Stimulated activated CD4-positive, alpha-beta T cell treated with anti-CD3 and anti-CD28 coated beads, Interleukin-1b, Interleukin-23, amount 100 ng/mL, for 48 hours (primary cell): ENCODE data around the gene NF1.
"Not testable (repeated sequence)": the region's sequence is repeated elsewhere in the genome, so short reads cannot be mapped to it uniquely, and the experiment has no call there.

Experiments
- DNase-seq: peaks from one replicate; pipeline ENCODE4 v3.0.0-alpha.2; 2020

NF1 gene

DNA sequence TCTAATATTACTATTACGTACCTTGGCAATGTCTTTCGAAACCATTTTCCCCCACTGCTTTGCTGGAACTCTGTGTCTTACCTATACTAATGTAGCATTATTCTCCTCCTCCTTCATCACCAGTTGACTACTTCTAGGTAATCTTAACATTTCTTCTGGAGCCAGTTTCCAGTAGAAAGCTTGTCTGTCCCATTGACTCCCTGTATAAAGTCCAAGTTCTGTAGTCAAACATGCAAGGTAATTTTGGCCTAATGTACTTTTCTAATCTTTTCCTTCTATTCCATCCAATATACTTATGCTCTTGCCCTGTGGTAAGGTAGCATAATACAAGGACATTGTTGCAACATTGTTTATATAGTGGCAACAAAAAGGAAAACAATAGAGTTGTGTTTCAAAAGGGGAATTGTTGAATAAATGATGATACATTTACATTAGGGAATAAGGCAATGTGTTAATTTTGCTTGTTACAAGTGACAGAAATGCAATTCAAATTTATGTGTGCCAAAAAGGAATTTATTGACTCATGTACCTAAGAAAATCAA, 174.3 kb downstream of the NF1 start:
- DNase-seq = no peak

DNA sequence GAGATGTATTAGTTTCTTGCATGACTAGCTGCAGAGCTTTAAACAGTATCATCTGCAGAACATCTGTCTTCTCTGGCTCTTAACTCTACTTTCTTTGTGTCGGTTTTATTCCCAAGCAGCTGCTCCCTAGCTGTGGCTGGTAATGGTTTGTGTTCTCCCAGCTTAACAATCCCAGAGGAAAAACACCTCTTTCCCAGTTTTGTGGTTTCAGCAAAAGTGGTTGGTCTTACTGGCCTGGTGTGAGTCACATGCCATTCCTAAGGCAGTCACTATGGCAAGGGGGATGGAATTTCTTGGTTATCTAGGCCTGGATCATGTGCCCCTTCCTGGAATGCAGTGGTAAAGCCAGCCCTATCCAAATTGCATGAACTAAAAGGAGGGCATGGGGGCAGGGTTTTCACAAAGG, 174.8 kb downstream of the NF1 start:
- no peak for DNase-seq

DNA sequence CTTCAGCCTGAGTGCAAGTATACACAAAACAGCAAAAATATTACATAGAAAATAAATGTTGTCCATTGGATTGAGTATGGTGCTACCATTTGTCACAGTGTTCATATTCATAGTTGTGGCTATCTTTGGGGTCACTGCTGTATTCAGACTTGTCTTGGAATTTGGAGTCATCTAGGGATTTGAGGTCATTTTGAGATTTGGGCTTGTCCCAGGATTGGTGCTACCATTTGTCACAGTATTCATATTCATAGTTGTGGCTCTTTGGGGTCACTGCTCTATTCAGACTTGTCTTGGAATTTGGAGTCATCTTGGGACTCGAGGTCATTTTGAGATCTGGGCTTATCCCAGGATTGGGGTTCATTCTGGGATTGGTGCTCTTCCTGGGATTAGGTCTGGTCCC, 177.5 kb downstream of the NF1 start:
- no peak for DNase-seq

DNA sequence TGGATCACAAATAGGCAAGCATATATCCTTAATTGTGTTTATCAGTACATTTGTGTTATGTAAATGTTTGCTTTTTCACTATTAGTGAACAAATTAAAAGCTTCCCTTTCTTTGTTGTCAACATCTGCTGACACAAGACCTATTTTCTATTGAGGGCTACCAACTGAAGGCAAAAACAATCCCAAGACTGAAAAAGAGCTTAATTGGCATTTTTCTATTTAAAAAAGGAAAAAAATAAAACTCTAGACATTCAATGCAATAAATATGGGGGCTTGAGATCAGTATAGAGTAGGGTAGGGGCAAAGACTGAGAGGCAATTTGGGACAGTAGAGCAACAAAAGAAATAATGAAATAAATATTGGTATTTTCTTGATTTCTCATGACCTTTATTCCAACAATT, 178.0 kb downstream of the NF1 start:
- no peak for DNase-seq

DNA sequence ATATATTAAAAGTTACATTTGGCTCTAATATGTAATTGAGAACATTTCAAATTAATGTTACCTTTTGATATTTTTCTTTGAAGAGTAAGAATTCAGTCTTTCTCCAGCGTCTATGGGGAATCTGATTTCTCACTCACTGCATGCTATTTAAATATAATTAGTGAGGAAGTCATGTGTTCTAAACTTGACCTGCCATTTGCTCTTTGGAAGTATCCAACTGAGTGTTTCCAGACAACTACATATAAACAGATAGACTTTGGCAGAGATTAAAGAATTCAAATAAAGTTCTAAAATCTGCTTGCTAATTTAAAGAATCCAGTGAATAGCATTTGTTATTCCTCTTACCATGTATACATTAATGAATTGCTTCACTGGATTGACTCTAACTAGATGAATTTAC, 178.7 kb downstream of the NF1 start:
- DNase-seq = no peak

DNA sequence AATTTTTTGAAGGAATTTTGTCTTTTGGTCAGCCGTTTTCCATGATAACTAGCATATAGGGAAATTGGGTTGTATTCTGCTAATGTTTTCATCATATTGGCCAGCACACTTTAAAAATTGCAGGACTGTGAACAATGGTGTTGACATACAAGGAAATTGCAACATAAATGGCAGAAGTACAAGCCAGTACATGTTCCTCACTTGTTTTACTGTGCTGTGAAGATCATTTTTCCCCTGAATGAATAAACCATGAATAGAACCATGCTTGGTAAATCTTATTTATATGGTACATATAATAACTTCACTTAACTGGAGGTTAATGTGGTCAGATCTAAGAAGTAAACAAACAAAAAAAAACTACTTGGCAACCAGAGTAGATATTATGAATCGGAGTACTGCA, 179.5 kb downstream of the NF1 start:
- DNase-seq = no peak

DNA sequence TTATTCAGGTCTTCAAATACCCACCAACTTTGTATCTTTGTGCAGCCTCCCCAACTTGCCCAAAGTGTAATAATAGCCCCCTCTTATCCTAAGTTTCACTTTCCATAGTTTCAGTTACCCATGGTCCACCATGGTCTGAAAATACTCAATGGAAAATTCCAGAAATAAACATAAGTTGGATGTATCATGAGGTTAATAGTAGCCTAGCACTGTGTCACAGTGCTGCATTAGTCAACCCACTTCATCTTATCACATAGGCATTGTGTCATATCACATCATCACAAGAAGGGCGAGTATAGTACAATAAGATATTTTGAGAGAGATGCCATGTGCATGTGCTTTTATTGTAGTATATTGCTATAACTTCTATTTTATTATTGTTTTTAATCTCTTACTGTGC, 180.3 kb downstream of the NF1 start:
- no peak for DNase-seq

DNA sequence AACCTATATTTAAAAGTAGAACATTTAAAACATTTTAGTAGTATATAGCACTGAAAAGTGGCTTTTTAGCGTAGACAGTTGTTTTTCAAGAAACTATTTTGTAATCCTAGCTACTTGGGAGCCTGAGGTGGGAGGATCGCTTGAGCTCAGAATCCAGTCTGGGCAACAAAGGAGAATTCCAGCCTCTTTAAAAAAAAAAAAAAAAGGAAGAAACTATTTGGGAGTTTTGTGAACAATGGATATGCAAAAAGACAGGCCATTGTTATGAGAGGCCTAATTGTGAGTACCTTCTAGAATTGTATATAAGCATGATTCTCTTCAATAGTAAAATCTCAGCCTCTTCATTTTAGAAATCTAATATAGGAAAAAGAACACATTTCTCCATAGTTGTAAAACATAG, 184.6 kb downstream of the NF1 start:
- no peak for DNase-seq

DNA sequence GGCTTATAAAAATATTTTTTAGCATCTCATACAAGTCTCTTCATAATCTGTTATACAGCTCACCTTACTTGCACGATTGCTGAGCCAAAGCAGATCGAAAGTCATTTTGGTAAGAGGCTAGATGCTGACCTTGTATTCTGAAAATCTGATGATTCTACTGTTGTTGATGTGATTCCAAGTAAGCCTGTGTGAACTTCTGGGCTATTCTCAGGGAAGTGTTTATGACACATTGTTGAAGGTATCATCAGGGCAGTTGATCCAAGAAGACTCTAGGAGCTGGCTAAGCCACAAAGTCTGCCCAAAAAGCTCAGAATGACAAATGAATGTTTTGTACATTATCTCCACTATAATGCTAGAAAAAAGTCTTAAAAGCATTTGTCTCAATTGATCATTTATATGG, 186.3 kb downstream of the NF1 start:
- DNase-seq = no peak

DNA sequence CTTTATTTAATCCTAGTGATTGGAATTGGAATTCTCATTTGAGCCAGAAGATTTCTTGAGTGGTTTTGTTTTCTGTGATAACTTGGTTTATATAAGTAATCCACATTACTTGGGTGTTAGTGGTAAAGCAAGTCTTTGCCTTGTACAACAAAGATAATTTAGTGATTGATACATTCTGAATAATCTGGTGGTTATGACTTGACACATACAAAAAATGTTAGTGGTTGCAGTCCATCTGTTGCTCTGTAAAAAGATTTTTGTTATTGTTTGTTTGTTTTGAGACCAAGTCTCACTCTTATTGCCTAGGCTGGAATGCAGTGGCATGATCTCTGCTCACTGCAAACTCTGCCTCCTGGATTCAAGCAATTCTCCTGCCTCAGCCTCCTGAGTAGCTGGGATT, 189.1 kb downstream of the NF1 start:
- DNase-seq = no peak

DNA sequence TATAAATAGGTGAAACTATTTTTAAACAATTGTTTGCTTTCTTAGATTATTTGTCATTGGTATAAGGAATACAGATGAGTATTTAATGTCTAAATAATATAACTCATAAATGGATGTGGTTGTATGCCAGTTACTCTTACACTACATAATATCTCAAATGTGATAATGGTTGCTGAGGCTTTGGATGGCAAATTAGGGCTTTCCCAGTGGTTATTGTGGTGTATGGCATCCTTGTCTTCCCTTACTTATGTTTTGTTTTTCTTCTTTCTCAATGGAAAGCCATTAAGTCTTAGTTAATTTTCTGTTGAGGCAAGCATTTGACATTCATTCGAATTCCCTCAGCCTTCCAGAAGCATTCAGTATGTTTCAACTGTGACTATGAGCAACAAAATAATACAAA, 191.8 kb downstream of the NF1 start:
- no peak for DNase-seq

DNA sequence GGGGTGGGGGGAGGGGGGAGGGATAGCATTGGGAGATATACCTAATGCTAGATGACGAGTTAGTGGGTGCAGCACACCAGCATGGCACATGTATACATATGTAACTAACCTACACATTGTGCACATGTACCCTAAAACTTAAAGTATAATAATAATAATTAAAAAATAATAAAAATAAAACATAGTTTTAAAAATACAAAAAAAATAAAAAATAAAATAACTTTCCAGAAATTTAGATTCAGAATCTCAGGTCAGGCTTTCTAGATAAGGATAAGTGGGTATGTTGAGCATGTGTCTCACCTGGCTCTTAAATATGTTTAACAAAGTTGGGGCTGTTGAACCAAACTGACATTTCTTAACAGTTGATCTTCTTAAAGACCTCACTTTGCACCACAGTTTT, 193.2 kb downstream of the NF1 start:
- not testable (repeated sequence) for DNase-seq

DNA sequence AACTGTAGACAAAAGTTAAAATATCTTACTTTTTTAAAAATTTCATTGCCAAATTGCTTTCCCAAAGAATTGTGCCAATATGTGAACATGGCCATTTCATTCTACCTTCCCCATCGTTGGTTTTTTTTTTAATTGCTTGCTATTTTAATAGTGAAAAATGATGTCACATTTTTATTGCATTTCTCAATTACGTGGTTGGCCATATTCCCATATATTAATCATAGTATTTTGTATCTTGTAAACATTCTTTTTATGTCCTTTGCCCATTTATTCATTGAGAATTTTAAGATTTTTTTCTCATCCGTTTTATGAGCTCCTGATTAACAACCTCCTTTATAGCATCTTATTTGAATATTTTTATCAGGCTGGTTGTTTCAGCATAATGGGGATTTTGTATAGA, 195.0 kb downstream of the NF1 start:
- DNase-seq = no peak

DNA sequence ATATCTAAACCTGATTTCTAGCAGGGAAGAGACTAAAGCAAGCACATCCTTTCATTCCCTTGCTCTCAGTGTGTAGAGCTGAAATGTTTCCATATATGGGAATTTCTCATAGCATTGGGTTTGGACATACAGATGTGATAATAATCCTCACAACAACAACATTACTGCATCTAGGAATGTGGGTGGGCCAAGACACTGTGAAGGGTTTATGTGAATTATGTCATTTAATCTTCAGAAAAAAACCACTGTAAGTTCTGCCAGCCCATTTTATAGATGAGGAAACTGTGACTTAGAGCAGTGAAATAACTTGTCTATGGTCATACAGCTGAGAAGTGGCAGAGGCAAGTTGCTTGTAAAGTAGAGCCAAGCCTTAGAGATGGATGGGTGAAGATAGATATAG, 197.0 kb downstream of the NF1 start:
- DNase-seq = no peak

DNA sequence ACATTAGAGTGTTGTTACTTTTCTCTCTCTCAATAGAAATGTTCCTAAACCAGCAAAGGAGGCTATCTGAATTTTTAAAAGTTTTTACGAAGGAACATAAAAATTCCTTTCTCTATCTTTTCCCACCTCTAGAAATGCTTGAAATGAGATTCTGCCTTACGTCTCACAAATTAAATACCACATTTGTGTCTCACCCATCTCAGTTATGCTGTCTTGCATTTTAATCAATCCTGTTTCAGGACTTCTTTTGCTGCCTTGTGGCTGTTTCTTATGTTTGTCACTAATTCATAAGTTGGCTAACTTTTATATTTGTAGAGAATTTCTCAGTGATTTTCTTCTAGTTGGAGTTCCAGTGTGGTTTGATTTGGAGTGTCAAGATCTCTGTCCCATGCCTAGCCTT, 198.8 kb downstream of the NF1 start:
- DNase-seq = no peak

DNA sequence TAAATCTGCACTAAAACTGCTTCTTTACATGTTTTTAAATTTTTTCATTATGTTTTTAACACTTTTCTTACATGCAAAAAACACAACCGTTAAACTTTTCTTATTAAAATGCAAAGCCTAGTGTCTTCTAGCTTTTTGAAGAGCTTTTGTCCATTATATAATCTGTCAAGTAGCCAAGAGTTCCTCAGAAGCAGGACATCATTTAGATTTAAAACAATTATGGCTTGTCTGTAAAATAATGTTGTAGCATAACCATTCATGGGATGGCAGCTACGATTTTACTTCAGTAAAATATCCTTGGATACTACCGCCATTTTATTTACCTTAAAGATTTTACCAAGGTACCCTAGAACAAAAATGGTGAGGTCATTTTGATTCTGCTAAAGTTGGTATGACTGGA, 199.5 kb downstream of the NF1 start:
- DNase-seq = no peak

DNA sequence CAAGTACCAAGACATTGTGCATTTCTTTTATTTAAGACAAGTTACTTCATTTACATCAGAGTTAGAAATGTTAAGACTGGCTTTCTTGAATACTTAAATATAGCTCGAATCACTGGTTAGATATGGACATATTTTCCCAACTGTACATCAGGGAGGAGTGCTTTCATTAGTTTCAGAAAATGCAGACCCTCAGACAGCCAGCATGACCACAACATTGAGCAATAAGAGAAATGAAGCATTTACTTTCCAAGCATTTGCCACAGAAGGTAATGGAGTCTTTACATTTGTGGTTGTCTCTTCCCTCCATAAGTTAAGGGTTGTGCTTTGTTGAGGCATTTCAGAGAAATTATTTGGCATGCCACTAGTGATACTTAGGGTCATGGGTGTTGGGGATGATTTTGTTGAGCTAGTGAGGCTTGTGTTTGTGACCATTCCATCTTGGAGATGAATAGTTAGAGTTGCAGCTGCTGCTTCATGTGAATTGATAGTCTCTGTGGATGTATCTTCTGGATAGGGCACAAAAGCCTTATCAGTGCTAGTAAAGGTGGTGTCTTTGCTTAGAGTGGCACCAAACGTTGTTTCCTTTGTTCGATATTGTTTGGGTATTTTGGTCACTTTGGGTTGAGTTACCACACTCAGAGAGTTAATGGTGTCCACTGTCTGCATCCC, 200.2 kb downstream of the NF1 start:
- no peak for DNase-seq

DNA sequence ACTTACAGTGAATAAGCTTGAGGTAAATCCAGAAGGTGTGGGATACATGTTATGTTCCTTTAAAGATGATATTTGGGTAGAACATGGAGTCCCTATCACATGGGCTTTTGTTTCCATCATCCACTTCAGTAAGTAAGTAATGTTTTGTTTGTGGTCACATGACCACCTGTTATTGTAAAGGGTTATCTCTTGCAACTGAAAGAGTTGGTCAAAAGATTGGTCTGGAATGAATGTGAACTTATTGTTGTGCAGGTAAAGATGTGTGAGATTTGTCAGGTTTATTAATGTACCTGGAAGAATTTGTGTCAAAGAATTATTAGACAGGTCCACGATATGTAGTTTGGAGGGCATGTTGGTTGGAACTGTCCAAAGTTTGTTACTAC, 200.7 kb downstream of the NF1 start:
- no peak for DNase-seq

DNA sequence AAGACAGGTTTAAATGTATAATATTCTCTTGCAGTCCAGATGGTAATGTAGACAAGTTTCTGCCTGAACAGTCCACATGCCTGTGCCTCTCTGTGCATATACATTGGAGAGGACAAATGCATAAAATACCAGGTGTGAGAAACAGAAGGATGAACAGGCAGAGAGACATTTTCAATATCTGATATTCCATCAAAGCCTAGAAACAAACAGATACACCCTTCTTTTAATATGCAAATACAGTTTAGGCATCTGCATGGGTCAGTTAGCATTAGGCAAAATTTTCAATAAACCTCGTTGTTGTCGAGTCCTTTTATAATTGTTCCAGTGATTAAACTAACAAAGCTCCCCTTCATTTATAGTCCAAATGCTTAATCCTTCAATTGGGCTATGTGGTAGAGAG, 201.4 kb downstream of the NF1 start:
- no peak for DNase-seq

DNA sequence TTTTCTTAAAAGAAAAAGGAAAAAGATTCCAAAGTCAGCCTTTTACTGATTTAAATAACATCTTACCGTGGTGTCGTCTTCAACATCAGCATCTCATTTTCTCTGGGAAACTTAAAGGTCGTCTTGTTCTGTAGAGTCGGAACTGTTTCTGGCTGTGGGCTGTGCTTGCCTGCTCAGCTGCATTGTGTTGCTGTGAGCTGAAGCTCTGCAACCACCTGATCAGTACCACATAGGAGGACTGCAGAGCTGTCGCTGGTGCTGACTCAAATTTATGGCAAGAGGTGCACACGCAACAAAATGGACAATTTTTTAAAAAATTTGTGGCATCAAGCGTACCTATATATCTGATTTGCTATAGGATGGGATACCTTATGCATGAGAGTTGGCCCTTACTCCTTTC, 202.3 kb downstream of the NF1 start, which contains the start of gene OMG:
TSS of gene OMG (minus strand) at position 150 of the 400 bp plus-strand sequence. CDS start 908 bp downstream, outside the sequence.
- DNase-seq = no peak

DNA sequence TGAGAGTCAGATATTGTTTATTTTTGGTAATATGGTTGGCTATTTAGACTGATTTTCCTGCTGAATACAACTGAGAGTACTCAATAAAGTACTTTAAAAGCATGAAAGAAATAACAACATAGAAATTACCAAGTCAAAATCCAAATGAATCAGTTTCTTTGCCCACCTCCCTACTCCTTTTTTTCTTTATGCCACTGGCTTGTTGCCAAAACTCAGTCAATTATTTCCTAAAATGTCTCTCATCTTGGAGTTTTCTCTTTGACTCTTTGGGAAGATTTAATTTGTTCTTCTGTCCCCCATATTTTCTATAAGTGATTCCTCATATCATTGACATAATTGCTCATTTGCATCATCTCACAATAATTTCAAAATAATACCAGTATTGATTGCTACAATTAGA, 204.8 kb downstream of the NF1 start:
- DNase-seq = no peak

DNA sequence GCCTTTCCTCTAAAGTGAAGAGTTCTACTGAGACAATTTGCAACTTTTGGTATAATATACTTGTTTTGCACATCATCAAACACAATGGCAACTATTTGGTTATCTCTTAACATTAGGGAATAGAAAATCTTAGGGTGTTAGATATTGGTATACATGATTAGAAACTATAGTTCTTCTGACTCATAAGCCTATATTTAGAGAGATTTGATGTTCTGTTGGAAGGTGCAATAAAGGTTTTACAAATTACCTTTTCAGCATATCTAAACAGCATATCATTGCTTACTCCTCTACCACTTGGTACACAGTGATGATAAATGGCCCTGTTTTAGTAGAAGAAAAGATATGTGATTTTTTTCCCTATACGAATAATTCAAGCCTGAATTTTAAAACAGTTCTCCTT, 212.9 kb downstream of the NF1 start:
- no peak for DNase-seq

DNA sequence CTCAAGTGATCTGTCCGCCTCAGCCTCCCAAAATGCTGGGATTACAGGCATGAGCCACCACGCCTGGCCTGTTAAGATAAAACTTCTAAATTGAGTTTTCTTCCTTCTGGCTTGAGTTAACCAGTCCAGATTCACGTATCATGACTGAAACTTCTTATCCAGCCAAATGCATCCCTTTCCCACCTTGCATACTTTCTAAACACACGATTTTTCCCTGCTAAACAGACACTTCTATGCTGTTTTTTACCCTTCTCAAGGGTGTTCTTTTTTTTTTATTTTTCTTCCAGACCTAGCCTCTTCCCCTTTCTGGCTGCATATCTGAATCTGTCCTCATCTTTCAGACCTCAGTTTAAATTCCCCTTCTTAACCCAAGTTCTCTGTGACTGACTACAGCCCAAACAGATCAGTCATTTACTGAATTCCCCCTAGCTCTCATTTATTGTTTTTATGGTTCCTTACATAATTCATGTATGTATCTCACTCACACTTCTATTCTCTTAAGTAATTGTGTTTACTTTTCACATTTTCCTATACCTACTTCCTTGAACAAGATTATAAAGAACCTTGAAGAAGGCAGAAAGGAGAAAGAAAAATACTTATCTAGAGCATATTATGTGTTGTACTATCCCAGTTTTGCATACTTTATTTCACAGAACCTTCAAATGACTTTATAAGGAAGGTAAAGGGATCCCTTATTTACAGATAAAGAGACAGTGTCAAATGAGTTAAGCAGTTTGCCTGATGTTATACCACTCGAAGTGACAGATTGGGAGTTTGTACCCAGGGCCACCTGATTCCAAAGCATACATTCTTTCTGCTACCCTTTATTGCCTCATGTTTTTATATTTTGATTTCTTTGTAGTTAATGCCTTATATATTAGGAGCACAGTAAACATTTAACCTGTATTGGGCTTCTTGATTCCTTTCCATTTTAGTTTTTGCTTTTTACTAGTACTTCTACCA, 213.9 kb downstream of the NF1 start:
- DNase-seq = no peak

DNA sequence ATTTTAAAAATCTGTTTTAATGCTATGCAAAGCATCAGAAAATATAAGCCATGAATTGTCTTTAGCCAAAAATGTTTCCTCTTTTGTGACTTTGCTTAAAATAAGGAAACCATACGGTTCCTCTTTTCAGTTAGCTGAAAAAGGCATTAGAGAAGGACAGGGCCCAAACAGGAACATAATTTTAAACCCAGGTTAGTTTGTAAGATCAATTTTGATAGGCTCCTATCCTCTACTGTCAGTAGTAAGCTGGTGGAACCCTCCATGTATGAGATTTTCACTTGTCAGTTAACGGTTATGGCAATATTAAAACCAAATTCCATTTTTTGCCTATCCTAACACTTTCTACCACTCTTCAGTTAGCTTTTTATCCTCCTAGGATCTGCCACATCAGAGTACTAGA, 214.8 kb downstream of the NF1 start:
- DNase-seq = no peak
